GM12878 (cell line): Measurements from ENCODE around the gene ACP4. TPM values are rescaled to one million over a fixed set of nuclear protein-coding genes. Genes with fewer than 3 reads are reported as not detected.

ENCODE experiments used
- ATAC-seq: fragments of 200-7000 bp; cut with Tn5 transposase; 3 replicates; pipeline ENCODE4 v1.9.1; 2020; ENCODE audit warnings: mild to moderate bottlenecking, moderate library complexity
- BruUV-seq: library from RNA; stranded (reverse); fragments of 400-500 nt; replicated peaks from 2 replicates; lab custom pipeline; 2021; lab: Mats Ljungman, UMichigan
- CTCF ChIA-PET: fragments of 300-600 bp; sonication (Branson Sonifier 250); formaldehyde crosslinking; extraction: SDS; loops from one replicate; lab custom pipeline; 2021; ENCODE audit warnings: inconsistent platforms; lab: Yijun Ruan, JAX
- POLR2A ChIA-PET: fragments of 350-600 bp; formaldehyde crosslinking; extraction: SDS; loops from one replicate; lab custom pipeline; 2021; ENCODE audit warnings: inconsistent platforms; lab: Charles Lee
- RAD21 ChIA-PET: fragments of 300-600 bp; sonication (Branson Sonifier 250); formaldehyde crosslinking; loops from one replicate; lab custom pipeline; 2023; ENCODE audit warnings: antibody characterized with exemption; ENCODE audit not compliant: unreplicated experiment; lab: Charles Lee
- SMC1A ChIA-PET: fragments of 300-600 bp; sonication (Branson Sonifier 250); formaldehyde crosslinking; loops from one replicate; lab custom pipeline; 2023; ENCODE audit not compliant: unreplicated experiment, uncharacterized antibody; lab: Charles Lee
- DNase-seq: peaks from one replicate; pipeline ENCODE4 v3.0.0-alpha.2; 2011; ENCODE audit warnings: low read depth, low spot score
- FAIRE-seq: peaks from 3 replicates; lab custom pipeline; 2011; peaks lifted over from hg19 to GRCh38; lab: Jason Lieb, UNC
- H2AFZ ChIP-seq: 2 replicates; pipeline ENCODE4 v1.6.0; 2011; ENCODE audit warnings: low read depth, low read length, control low read depth; ENCODE audit not compliant: control insufficient read depth
- H3K27ac ChIP-seq: 2 replicates; pipeline ENCODE4 v1.5.1; 2011; ENCODE audit warnings: control low read depth; ENCODE audit not compliant: control insufficient read depth, insufficient read depth
- H3K27me3 ChIP-seq, 2 experiments: replicated peaks in 1 of 2; 2 replicates each; pipeline versions ENCODE4 v1.6.0 to v1.6.1; 2011; ENCODE audit warnings: low read length in 1 of 2; ENCODE audit not compliant: control insufficient read depth in 2 of 2, insufficient read depth in 2 of 2
- H3K36me3 ChIP-seq, 2 experiments: 2 replicates each; pipeline ENCODE4 v1.5.1; 2011; ENCODE audit warnings: low read length in 1 of 2; ENCODE audit not compliant: control insufficient read depth in 2 of 2, insufficient read depth in 2 of 2
- H3K4me1 ChIP-seq: 2 replicates; pipeline ENCODE4 v1.6.1; 2011; ENCODE audit warnings: mild to moderate bottlenecking, low read length, moderate library complexity, mixed read lengths; ENCODE audit not compliant: control insufficient read depth, insufficient read depth
- H3K4me2 ChIP-seq: 2 replicates; pipeline ENCODE4 v1.6.0; 2011; ENCODE audit warnings: control low read depth; ENCODE audit not compliant: control insufficient read depth, insufficient read depth
- H3K4me3 ChIP-seq: fragments of 200-600 bp; sonication (generic); 2 replicates; pipeline ENCODE4 v1.5.1; 2016
- H3K79me2 ChIP-seq: 2 replicates; pipeline ENCODE4 v1.6.0; 2011; ENCODE audit warnings: low read length; ENCODE audit not compliant: control insufficient read depth, insufficient read depth
- H3K9ac ChIP-seq: 2 replicates; pipeline ENCODE4 v1.8.0; 2011; ENCODE audit warnings: low read length, control low read depth, mixed read lengths; ENCODE audit not compliant: control insufficient read depth, insufficient read depth
- H3K9me3 ChIP-seq: replicated peaks from 3 replicates; pipeline ENCODE4 v1.5.1; 2011; ENCODE audit warnings: mild to moderate bottlenecking, low read length; ENCODE audit not compliant: control insufficient read depth, insufficient read depth
- H4K20me1 ChIP-seq: 2 replicates; pipeline ENCODE4 v1.6.0; 2011; ENCODE audit not compliant: control insufficient read depth, insufficient read depth
- CBFB ChIP-seq: IDR thresholded peaks from 2 replicates; pipeline ENCODE4 v1.6.1; 2016; ENCODE audit warnings: antibody characterized with exemption, low read depth
- CHD4 ChIP-seq: fragments of 200-600 bp; sonication (generic); IDR thresholded peaks from 2 replicates; pipeline ENCODE4 v1.6.1; 2016; ENCODE audit warnings: mild to moderate bottlenecking
- ETV6 ChIP-seq, 2 experiments: fragments of 450-650 bp in 1 of 2; IDR thresholded peaks in 1 of 2; conservative IDR thresholded peaks in 1 of 2; 2 replicates each; pipeline ENCODE4 v1.6.1; 2014; ENCODE audit warnings: antibody characterized with exemption in 1 of 2, borderline replicate concordance in 1 of 2, low read depth in 1 of 2, mild to moderate bottlenecking in 1 of 2, moderate library complexity in 1 of 2
- HDAC2 ChIP-seq: fragments of 200-600 bp; sonication (generic); IDR thresholded peaks from 2 replicates; pipeline ENCODE4 v1.6.1; 2017
- KLF5 ChIP-seq: fragments of 450-650 bp; IDR thresholded peaks from 2 replicates; pipeline ENCODE4 v1.6.1; 2014; ENCODE audit warnings: mild to moderate bottlenecking; ENCODE audit not compliant: partially characterized antibody
- NFYA ChIP-seq: IDR thresholded peaks from 2 replicates; pipeline ENCODE4 v1.6.1; 2011; ENCODE audit warnings: low read depth, mild to moderate bottlenecking, low read length, improper control_type of control experiment, borderline replicate concordance
- PAX8 ChIP-seq: fragments of 450-650 bp; IDR thresholded peaks from 2 replicates; pipeline ENCODE4 v1.6.1; 2017; ENCODE audit warnings: mild to moderate bottlenecking, moderate library complexity
- POLR2AphosphoS2 ChIP-seq: IDR thresholded peaks from 2 replicates; pipeline ENCODE4 v1.6.1; 2011; ENCODE audit warnings: low read depth, mild to moderate bottlenecking, low read length, improper control_type of control experiment, moderate library complexity
- POU2F2 ChIP-seq: IDR thresholded peaks from 3 replicates; pipeline ENCODE4 v1.6.1; 2011; ENCODE audit warnings: low read depth, mild to moderate bottlenecking, low read length, borderline replicate concordance
- SMC3 ChIP-seq: IDR thresholded peaks from 2 replicates; pipeline ENCODE4 v1.6.1; 2011; ENCODE audit warnings: low read length, improper control_type of control experiment, borderline replicate concordance
- STAT1 ChIP-seq: fragments of 450-650 bp; conservative IDR thresholded peaks from 2 replicates; pipeline ENCODE4 v1.6.1; 2014; ENCODE audit warnings: antibody characterized with exemption, mild to moderate bottlenecking
- STAT3 ChIP-seq: IDR thresholded peaks from 2 replicates; pipeline ENCODE4 v1.6.1; 2011; ENCODE audit warnings: low read depth, low read length, improper control_type of control experiment
- TCF7 ChIP-seq: IDR thresholded peaks from 2 replicates; pipeline ENCODE4 v1.6.1; 2014; ENCODE audit warnings: antibody characterized with exemption, borderline replicate concordance
- WGBS: methylation state at CpG from one replicate; pipeline ENCODE4 v1.1.6; 2016; ENCODE audit warnings: low lambda C conversion rate; ENCODE audit not compliant: insufficient replicate concordance, insufficient coverage; ENCODE audit errors: missing lambda C conversion rate; 5-methylcytosine and 5-hydroxymethylcytosine counted together
- in situ Hi-C: fragments of 300-500 bp; cut with MboI; formaldehyde crosslinking; loops from 9 replicates; pipeline ENCODE4 v1.14.3; 2018; ENCODE audit warnings: mixed read lengths
- intact Hi-C: fragments of 100-400 bp; cut with micrococcal nuclease; formaldehyde crosslinking; loops from one replicate; pipeline ENCODE4 v1.14.2; 2022; ENCODE audit not compliant: unreplicated experiment
- polyA plus RNA-seq, 11 experiments: library from polyadenylated mRNA; depleted of rRNA in 4 of 11; unstranded in 6 of 11; stranded (reverse) in 5 of 11; fragments of >200 nt; fragmentation: Nextera tagmentation in 4 of 11; fragmentation: Illumina TruSeq in 1 of 11; extraction: Ambion mirVana in 4 of 11; extraction: Trizol in 1 of 11; gene quantifications; 1 replicate in 1 of 11; 2 replicates in 10 of 11; pipeline versions ENCODE4 v1.2.1 to v1.2.3, GENCODE V29; 2011 to 2016; ENCODE audit warnings: inconsistent platforms in 2 of 11, missing spikeins in 2 of 11, low read depth in 1 of 11
- total RNA-seq, 4 experiments: library from RNA; depleted of rRNA in 3 of 4; stranded (reverse); fragments of >200 nt in 3 of 4; fragmentation: Illumina TruSeq in 1 of 4; extraction: Trizol in 1 of 4; gene quantifications; 2 replicates each; pipeline versions ENCODE4 v1.2.1 to v1.2.3, GENCODE V29; 2013 to 2021
- TF ChIP-seq, protein P1 (sequence below): fragments of 450-650 bp; IDR thresholded peaks from 2 replicates; pipeline ENCODE4 v1.6.1; 2018; ENCODE audit warnings: borderline replicate concordance, mild to moderate bottlenecking; ENCODE audit not compliant: partially characterized antibody
- TF ChIP-seq, protein P2 (sequence below): fragments of 150-350 bp; IDR thresholded peaks from 2 replicates; pipeline ENCODE4 v1.6.1; 2016; ENCODE audit warnings: low read depth, low read length
- TF ChIP-seq, protein P3 (sequence below): fragments of 150-350 bp; IDR thresholded peaks from 2 replicates; pipeline ENCODE4 v1.6.1; 2014; ENCODE audit warnings: mild to moderate bottlenecking, low read depth, low read length

The ACP4 gene
- total and polyA plus RNA-seq, 10 of the 15 experiments (the other 5 are each of a cell fraction or from before 2014, with no cell fraction given), result not detected

DNA sequence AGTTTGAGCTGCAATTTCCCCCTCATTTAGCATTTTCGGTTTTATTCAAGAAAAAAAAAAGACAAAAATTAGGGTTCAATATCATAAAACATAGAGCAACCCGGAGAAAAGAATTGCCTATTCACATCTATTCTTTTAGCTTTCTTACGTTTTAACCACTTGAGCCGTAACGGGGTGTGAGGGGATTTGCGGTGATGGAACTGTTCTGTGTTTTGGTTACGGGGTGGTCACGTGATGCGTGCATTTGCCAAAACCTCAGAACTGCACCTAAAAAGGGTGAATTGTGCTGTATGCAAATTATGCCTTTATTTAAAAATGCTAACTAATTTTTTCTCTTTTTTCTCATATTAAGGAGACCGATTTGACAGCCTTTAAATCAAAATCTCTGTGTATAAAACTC is 45.0 kb upstream of the ACP4 start:
- RAD21 ChIA-PET, result no interaction called here
- intact Hi-C loops (no loop called here), in situ Hi-C loops (no loop called here)
- Histone ChIP-seq H3K9ac (no peak overlapping the region), H3K79me2 (no peaks in the 10 kb centered on the region), H3K9me3 (no peaks in the 10 kb centered on the region), H3K4me1 (no peaks in the 10 kb centered on the region), H3K4me2 (no peak overlapping the region), H3K27me3 (no peaks in the 10 kb centered on the region), H3K27ac (no peak overlapping the region), H3K36me3 (no peaks in the 10 kb centered on the region), H2AFZ (no peak overlapping the region), H3K4me3 (no peak overlapping the region), H4K20me1 (no peaks in the 10 kb centered on the region)
- DNase-seq, result no peak
- POLR2A ChIA-PET, result no interaction called here
- no TSS peak for BruUV-seq
- CTCF ChIA-PET, result no interaction called here
- TF ChIP-seq SMC3 (no peak), STAT1 (no peak), HDAC2 (no peak), PAX8 (no peak), STAT3 (no peak), TCF7 (no peak), CHD4 (no peak), NFYA (no peak), POLR2AphosphoS2 (no peak), POU2F2 (no peak), ETV6 (conservative IDR thresholded peaks at IDR 0.05 in 1 of 2, IDR thresholded peaks at IDR 0.05 in 1 of 2; ENCODE audit: borderline replicate concordance in 1 of 2, low read depth in 1 of 2) (no peak), CBFB (no peak), KLF5 (no peak)
- TF ChIP-seq, protein P1, sequence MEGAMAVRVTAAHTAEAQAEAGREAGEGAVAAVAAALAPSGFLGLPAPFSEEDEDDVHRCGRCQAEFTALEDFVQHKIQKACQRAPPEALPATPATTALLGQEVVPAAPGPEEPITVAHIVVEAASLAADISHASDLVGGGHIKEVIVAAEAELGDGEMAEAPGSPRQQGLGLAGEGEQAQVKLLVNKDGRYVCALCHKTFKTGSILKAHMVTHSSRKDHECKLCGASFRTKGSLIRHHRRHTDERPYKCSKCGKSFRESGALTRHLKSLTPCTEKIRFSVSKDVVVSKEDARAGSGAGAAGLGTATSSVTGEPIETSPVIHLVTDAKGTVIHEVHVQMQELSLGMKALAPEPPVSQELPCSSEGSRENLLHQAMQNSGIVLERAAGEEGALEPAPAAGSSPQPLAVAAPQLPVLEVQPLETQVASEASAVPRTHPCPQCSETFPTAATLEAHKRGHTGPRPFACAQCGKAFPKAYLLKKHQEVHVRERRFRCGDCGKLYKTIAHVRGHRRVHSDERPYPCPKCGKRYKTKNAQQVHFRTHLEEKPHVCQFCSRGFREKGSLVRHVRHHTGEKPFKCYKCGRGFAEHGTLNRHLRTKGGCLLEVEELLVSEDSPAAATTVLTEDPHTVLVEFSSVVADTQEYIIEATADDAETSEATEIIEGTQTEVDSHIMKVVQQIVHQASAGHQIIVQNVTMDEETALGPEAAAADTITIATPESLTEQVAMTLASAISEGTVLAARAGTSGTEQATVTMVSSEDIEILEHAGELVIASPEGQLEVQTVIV, result no peak
- TF ChIP-seq, protein P2, sequence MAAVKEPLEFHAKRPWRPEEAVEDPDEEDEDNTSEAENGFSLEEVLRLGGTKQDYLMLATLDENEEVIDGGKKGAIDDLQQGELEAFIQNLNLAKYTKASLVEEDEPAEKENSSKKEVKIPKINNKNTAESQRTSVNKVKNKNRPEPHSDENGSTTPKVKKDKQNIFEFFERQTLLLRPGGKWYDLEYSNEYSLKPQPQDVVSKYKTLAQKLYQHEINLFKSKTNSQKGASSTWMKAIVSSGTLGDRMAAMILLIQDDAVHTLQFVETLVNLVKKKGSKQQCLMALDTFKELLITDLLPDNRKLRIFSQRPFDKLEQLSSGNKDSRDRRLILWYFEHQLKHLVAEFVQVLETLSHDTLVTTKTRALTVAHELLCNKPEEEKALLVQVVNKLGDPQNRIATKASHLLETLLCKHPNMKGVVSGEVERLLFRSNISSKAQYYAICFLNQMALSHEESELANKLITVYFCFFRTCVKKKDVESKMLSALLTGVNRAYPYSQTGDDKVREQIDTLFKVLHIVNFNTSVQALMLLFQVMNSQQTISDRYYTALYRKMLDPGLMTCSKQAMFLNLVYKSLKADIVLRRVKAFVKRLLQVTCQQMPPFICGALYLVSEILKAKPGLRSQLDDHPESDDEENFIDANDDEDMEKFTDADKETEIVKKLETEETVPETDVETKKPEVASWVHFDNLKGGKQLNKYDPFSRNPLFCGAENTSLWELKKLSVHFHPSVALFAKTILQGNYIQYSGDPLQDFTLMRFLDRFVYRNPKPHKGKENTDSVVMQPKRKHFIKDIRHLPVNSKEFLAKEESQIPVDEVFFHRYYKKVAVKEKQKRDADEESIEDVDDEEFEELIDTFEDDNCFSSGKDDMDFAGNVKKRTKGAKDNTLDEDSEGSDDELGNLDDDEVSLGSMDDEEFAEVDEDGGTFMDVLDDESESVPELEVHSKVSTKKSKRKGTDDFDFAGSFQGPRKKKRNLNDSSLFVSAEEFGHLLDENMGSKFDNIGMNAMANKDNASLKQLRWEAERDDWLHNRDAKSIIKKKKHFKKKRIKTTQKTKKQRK, result no peak
- TF ChIP-seq, protein P3, sequence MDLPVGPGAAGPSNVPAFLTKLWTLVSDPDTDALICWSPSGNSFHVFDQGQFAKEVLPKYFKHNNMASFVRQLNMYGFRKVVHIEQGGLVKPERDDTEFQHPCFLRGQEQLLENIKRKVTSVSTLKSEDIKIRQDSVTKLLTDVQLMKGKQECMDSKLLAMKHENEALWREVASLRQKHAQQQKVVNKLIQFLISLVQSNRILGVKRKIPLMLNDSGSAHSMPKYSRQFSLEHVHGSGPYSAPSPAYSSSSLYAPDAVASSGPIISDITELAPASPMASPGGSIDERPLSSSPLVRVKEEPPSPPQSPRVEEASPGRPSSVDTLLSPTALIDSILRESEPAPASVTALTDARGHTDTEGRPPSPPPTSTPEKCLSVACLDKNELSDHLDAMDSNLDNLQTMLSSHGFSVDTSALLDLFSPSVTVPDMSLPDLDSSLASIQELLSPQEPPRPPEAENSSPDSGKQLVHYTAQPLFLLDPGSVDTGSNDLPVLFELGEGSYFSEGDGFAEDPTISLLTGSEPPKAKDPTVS, result no peak
- no peak for FAIRE-seq
- SMC1A ChIA-PET, result no interaction called here
- 22% methylated on average over 10 of the region's 10 CpGs for WGBS
- ATAC-seq, result no peak
